NT2/D1 (cell line): ENCODE measurements around the gene GATA6.

Experiments
- DNase-seq: peaks from one replicate; pipeline ENCODE4 v3.0.0-alpha.2; 2011; ENCODE audit warnings: low read depth, low spot score
- H3K27me3 ChIP-seq: 2 replicates; pipeline ENCODE4 v1.6.0; 2011; ENCODE audit warnings: mild to moderate bottlenecking; ENCODE audit not compliant: insufficient read length, insufficient read depth
- H3K36me3 ChIP-seq: 2 replicates; pipeline ENCODE4 v1.6.1; 2011; ENCODE audit warnings: mild to moderate bottlenecking, low read length, mixed read lengths; ENCODE audit not compliant: insufficient read depth, insufficient read length
- H3K4me1 ChIP-seq: 2 replicates; pipeline ENCODE4 v1.5.1; 2011; ENCODE audit not compliant: insufficient read depth, insufficient read length
- H3K4me3 ChIP-seq: 2 replicates; pipeline ENCODE4 v1.5.1; 2011; ENCODE audit warnings: low read depth; ENCODE audit not compliant: insufficient read length
- H3K9ac ChIP-seq: 2 replicates; pipeline ENCODE4 v1.6.0; 2011; ENCODE audit warnings: low read depth; ENCODE audit not compliant: insufficient read length
- H3K9me3 ChIP-seq: 2 replicates; pipeline ENCODE4 v1.5.1; 2011; ENCODE audit warnings: mild to moderate bottlenecking, low read length; ENCODE audit not compliant: insufficient read depth
- SUZ12 ChIP-seq: IDR thresholded peaks from 2 replicates; pipeline ENCODE4 v1.6.1; 2011; ENCODE audit not compliant: insufficient read length, insufficient read depth; ENCODE audit errors: extremely low read depth
- YY1 ChIP-seq: IDR thresholded peaks from 2 replicates; pipeline ENCODE4 v1.6.1; 2011; ENCODE audit not compliant: insufficient read length, insufficient read depth
- ZNF274 ChIP-seq: IDR thresholded peaks from 2 replicates; pipeline ENCODE4 v1.6.1; 2011; ENCODE audit warnings: mild to moderate bottlenecking, low read depth, low read length

GATA6 gene

DNA sequence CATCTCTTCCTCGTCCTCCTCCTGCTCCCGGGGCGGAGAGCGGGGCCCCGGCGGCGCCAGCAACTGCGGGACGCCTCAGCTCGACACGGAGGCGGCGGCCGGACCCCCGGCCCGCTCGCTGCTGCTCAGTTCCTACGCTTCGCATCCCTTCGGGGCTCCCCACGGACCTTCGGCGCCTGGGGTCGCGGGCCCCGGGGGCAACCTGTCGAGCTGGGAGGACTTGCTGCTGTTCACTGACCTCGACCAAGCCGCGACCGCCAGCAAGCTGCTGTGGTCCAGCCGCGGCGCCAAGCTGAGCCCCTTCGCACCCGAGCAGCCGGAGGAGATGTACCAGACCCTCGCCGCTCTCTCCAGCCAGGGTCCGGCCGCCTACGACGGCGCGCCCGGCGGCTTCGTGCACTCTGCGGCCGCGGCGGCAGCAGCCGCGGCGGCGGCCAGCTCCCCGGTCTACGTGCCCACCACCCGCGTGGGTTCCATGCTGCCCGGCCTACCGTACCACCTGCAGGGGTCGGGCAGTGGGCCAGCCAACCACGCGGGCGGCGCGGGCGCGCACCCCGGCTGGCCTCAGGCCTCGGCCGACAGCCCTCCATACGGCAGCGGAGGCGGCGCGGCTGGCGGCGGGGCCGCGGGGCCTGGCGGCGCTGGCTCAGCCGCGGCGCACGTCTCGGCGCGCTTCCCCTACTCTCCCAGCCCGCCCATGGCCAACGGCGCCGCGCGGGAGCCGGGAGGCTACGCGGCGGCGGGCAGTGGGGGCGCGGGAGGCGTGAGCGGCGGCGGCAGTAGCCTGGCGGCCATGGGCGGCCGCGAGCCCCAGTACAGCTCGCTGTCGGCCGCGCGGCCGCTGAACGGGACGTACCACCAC, 2.1 kb downstream of the GATA6 start:
- H3K4me3 ChIP-seq = peak overlapping the region; percentile 36
- TF ChIP-seq ZNF274 (no peak), YY1 (no peak), SUZ12 (no peak)

DNA sequence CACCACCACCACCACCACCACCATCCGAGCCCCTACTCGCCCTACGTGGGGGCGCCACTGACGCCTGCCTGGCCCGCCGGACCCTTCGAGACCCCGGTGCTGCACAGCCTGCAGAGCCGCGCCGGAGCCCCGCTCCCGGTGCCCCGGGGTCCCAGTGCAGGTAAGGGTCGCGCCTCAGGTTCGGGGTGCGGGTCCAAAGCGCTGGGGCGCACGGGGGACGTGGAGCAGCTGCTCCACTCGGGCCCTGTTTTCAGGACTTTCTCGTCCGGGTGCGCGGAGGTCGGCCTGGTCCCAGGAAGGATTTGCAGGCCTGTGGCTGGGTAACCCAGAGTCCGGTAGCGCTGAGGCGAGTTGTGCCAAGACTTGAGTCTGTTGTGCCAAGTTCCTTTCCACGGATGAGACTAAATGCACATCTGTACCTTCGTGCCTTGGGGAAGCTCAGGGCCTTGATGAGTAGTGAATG, 2.8 kb downstream of the GATA6 start:
- peaks cover 7% of the 10 kb centered on the region for H3K36me3 ChIP-seq
- peaks cover 6% of the 10 kb centered on the region for H3K4me1 ChIP-seq
- no peak for DNase-seq
- no peak for TF ChIP-seq YY1
- TF ChIP-seq SUZ12 = no peak
- TF ChIP-seq ZNF274 = no peak
- H3K27me3 ChIP-seq = peaks cover 94% of the 10 kb centered on the region
- peak overlapping the region; percentile 36 for H3K4me3 ChIP-seq
- H3K9ac ChIP-seq = no peak overlapping the region
- H3K9me3 ChIP-seq = no peaks in the 10 kb centered on the region

More for the DNA sequence above, 2.1 kb downstream of the GATA6 start:
- Histone ChIP-seq H3K36me3 (peaks cover 7% of the 10 kb centered on the region), H3K9me3 (no peaks in the 10 kb centered on the region), H3K4me1 (peaks cover 6% of the 10 kb centered on the region), H3K27me3 (peaks cover 94% of the 10 kb centered on the region), H3K9ac (peak overlapping the region; percentile 32)
- DNase-seq = no peak

DNA sequence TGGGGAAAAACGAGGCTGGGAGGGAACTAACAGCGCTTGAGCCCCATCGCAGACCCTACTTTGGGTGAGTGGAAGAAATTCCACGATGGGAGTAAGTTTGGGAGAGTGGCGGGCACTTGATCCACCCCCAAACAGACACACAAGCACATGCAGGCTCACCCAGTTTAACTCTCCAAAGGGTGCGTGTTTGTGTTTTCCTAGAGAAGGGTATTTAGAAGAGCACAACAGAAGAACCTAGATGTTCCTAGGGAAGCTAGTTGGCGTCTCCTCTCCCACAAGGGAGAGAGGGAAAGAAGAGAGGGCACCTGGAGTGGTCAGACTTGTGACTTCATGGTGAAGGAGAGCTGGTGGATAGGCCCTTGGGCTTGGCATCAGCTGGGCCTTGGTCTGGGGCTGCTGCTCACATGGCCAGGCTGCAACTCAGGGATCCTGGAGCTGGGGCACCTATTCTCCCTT, 3.2 kb downstream of the GATA6 start:
- no peak for TF ChIP-seq YY1
- TF ChIP-seq ZNF274 = no peak
- no peak for TF ChIP-seq SUZ12
- Histone ChIP-seq H3K4me1 (peaks cover 6% of the 10 kb centered on the region), H3K36me3 (peaks cover 7% of the 10 kb centered on the region), H3K9ac (no peak overlapping the region), H3K9me3 (no peaks in the 10 kb centered on the region), H3K4me3 (no peak overlapping the region), H3K27me3 (peaks cover 94% of the 10 kb centered on the region)
- DNase-seq = no peak

DNA sequence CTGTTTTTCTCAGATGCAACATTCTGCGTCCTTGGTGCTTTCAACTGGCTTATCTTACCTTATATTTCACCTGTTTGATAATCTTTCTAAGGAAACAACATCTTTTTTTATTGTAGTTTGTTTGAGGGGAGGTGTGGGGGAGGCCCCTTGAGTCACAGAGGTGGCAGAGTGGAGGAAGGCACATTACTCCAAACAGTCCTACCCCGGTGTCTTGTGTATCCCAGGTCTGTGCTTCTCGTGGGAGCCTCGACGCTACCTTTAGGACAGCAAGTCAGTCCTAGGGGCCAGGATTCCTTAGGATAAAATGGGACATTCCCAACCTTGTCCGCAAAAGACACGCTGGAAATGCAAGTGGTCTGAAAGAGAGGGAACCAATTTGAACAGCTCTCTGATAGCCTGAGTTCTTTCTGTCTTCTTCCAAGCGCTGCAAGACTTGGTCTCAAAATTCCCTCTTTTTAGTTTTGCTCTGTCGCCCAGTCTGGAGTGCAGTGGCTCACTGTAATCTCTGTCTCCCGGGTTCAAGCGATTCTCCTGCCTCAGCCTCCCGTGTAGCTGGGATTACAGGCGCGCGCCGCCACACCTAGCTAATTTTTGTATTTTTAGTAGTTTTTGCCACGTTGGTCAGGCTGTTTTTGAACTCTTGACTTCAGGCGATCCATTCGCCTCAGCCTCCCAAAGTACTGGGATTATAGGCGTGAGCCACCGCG, 4.0 kb downstream of the GATA6 start:
- DNase-seq = no peak
- H3K9ac ChIP-seq = no peak overlapping the region
- TF ChIP-seq SUZ12 (no peak), ZNF274 (no peak), YY1 (no peak)
- H3K27me3 ChIP-seq = peaks cover 94% of the 10 kb centered on the region
- peaks cover 4% of the 10 kb centered on the region for H3K4me1 ChIP-seq
- no peak overlapping the region for H3K4me3 ChIP-seq
- H3K9me3 ChIP-seq = no peaks in the 10 kb centered on the region
- peaks cover 7% of the 10 kb centered on the region for H3K36me3 ChIP-seq

DNA sequence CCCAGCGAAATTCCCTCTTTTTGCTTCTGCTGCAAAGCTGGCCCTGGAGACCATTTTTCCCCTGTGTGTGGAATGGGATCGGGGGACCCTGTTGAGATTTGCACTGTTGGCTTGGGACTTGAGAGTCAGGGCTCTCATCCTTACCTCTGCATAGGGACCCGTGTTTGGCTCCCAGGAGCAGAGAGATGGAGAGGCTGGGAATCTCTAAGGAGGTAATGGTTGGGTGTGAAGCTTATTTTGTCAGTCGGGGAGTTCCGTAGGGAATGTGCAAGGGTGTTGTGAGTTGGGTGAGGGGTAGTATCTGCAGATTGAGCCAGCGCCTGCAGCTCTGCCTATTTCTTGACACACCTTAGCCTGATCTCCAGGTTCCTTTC, 4.5 kb downstream of the GATA6 start:
- no peak for DNase-seq
- peaks cover 7% of the 10 kb centered on the region for H3K36me3 ChIP-seq
- no peak for TF ChIP-seq SUZ12
- TF ChIP-seq ZNF274 = no peak
- TF ChIP-seq YY1 = no peak
- no peaks in the 10 kb centered on the region for H3K9me3 ChIP-seq
- peaks cover 96% of the 10 kb centered on the region for H3K27me3 ChIP-seq
- H3K4me1 ChIP-seq = peaks cover 3% of the 10 kb centered on the region
- no peak overlapping the region for H3K4me3 ChIP-seq
- no peak overlapping the region for H3K9ac ChIP-seq

DNA sequence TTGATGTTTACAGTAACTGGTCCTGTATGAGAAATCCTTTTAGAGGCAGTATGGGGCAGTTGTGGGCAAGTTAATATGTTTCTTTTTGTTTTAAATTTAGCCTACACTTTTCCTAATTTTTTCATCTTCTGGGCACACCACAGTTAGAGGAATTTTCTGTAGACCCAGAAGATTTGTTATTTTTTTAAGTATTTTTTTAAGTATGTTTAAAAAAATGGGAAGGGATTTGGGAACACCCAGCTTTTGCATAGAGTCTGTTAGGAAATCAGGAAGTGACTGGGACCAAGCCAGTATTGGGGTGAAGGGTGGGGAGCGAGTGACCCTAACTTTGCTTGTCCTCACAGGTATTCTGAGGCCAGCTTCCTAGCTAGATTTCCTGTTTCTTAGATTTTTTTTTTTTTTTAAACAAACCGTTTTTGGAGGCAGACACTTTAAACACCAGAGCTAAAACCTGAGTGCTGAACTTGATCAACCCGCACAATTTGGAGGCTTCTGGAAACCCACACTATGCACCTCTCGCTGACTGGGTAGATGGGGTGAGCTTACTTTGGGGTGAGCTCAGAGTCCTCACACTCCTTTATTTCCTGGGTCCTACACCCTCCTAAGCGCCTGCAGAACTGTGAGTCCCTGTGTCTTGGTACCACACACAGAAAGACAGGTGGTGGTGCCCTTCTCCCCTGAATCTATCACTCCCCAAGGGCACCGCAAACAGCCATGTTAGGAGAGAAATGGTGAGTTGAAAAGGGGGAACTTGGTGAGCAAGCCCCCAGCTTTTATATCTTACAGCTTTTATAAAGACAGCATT, 5.2 kb downstream of the GATA6 start:
- Histone ChIP-seq H3K36me3 (peaks cover 7% of the 10 kb centered on the region), H3K27me3 (peaks cover 100% of the 10 kb centered on the region), H3K9me3 (no peaks in the 10 kb centered on the region), H3K4me1 (peaks cover 3% of the 10 kb centered on the region), H3K4me3 (no peak overlapping the region), H3K9ac (no peak overlapping the region)
- no peak for DNase-seq
- TF ChIP-seq SUZ12 = no peak

DNA sequence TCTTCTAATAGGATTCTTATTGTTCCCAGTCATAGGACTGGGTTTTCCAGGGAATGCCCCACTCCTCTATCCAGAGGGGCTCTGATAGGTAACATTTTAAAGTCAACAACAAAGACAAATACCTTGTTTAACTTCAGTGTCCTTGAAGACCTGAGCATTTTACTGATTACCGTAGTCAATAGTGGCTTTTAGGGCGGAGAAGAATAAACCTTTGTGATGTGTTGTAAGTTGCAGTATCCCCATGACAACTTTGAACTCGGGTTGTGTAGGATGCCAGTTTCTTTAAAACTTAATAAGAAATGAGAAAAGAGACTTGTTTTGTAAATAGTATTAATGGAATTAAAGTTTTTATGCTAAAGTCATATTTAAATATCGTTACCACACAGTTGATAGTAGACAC, 6.0 kb downstream of the GATA6 start:
- H3K36me3 ChIP-seq = peaks cover 7% of the 10 kb centered on the region
- no peaks in the 10 kb centered on the region for H3K9me3 ChIP-seq
- TF ChIP-seq ZNF274 = no peak
- no peak for TF ChIP-seq SUZ12
- no peak for TF ChIP-seq YY1
- DNase-seq = no peak
- H3K27me3 ChIP-seq = peaks cover 100% of the 10 kb centered on the region
- H3K9ac ChIP-seq = no peak overlapping the region
- H3K4me1 ChIP-seq = peaks cover 3% of the 10 kb centered on the region
- no peak overlapping the region for H3K4me3 ChIP-seq
